ENCODE data around the gene AQP12B.
A peak's percentile ranks its signal among the peaks of the same experiment; 100 is the strongest.

Gene AQP12B

GRCh38 chr2:240630771-240631547 is 51.7 kb downstream of the AQP12B start:
- no peak for DNase-seq

- DNase-seq, result peak; percentile 14
Observed at GRCh38 chr2:240629968-240630770, 52.5 kb downstream of the AQP12B start.

GRCh38 chr2:240629619-240629967 is 53.1 kb downstream of the AQP12B start:
- peak; percentile 11 for DNase-seq

DNA sequence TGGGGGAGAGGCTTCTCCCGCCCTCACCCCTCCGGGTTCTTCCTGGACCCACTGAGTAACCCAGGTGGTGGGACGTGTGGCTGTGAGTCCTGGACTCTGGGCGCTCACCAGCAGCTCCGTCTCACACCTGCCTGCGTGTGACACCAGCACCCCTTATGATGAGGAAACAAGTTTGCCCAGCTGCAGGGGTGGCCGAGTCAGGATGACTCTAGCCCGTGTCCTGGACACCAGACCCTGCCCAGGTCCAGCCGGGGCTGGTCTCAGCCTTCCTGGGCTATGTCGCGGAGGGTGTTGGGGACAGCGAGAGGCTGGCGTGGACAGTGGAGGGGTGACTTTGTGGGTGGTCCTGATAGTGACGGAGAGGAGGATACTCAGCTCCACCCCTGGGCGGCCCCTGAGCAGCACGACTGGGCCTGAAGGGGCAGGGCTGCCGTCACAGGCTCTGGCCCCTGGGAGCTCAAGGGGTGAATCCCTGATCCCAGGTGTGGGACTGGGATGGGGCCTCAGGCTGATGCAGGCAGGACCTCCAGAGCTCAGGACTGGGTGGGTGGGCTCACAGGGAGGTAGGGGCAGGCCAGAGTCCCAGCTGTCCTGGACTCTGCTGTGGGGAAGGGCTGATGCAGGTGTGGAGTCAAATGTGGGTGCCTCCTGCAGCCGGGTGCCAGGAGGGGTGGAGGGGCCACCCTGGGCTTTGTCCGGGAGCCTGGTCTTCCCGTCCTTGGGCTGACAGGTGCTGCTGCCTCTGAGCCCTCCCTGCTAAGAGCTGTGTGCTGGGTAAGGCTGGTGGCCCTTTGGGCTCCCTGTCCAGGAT is 53.7 kb downstream of the AQP12B start:
- peak; percentile 15 for DNase-seq

DNA sequence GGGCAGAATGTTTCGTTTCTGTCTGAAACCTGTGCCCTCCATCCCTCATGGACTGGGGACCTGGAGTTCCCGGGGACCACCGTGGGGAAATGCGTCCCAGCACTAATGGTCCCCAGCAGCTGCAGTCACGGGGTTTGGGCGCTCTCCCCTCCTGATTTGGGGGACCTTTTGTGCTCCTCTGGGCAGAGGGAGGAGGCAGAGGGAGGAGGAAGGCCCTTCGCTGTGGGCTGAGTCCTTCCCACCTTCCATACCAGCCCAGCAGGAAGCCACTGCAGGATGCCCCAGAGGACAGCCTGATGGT is 54.2 kb downstream of the AQP12B start:
- peak; percentile 23 for DNase-seq

GRCh38 chr2:240627736-240628506 is 54.8 kb downstream of the AQP12B start:
- peak; percentile 26 for DNase-seq

- peak; percentile 22 for DNase-seq
Observed at GRCh38 chr2:240626531-240627300, 56.0 kb downstream of the AQP12B start.

All from 8988T (cell line).